Spleen (tissue), 7 donors: ENCODE results near the gene C10orf90.

ENCODE experiments used
- CTCF ChIP-seq, 11 experiments: fragments of 200-600 bp in 7 of 11; fragments of 450-650 bp in 4 of 11; sonication (generic) in 4 of 11; IDR thresholded peaks in 8 of 11; conservative IDR thresholded peaks in 3 of 11; 1 replicate in 7 of 11; 2 replicates in 4 of 11; pipeline versions ENCODE4 v1.4.0 to v1.8.0; 2016 to 2021; ENCODE audit warnings: antibody characterized with exemption in 11 of 11, inconsistent platforms in 4 of 11, mild to moderate bottlenecking in 1 of 11
- POLR2A ChIP-seq, 3 donors: fragments of 450-650 bp; IDR thresholded peaks; one replicate each; pipeline ENCODE4 v1.5.1; 2017; ENCODE audit warnings: antibody characterized with exemption in 3 of 3, mild to moderate bottlenecking in 1 of 3
- donor health status: DM: no; HTN: no; CAD: no; lungs with moderate emphysema.
- donor health status: DM: no; HTN: no; CAD: no.
- donor health status: DM: no; HTN: no; CAD: no.

GRCh38 chr10:126392469-126392868 lies 278.0 kb downstream of the C10orf90 start:
- TF ChIP-seq CTCF (IDR thresholded peaks at IDR 0.05 in 8 of 11, conservative IDR thresholded peaks at IDR 0.05 in 3 of 11) (no peak), POLR2A (IDR thresholded peaks at IDR 0.05) (no peak)
